Ovary (tissue), 9 donors: ENCODE data around the gene MOBP. TPM values are rescaled to one million over a fixed set of nuclear protein-coding genes. Genes with fewer than 3 reads are reported as not detected.

Experiments
- DNase-seq, 5 donors: peaks; one replicate each; pipeline ENCODE4 v3.0.0-alpha.2; 2019 to 2020
- H3K27ac ChIP-seq, 2 donors: fragments of 200-600 bp; one replicate each; pipeline versions ENCODE4 v1.5.1 to v1.8.0; 2019 to 2022
- H3K27me3 ChIP-seq: fragments of 200-600 bp; one replicate; pipeline ENCODE4 v1.8.0; 2022
- H3K36me3 ChIP-seq: fragments of 200-600 bp; sonication (generic); one replicate; pipeline ENCODE4 v1.5.1; 2019
- H3K4me1 ChIP-seq: one replicate; pipeline ENCODE4 v1.8.1; 2013; ENCODE audit warnings: mild to moderate bottlenecking, moderate library complexity; ENCODE audit not compliant: insufficient read depth
- H3K4me3 ChIP-seq: fragments of 200-600 bp; sonication (generic); one replicate; pipeline ENCODE4 v1.5.1; 2017
- H3K9me3 ChIP-seq, 2 donors: fragments of 200-600 bp in 1 of 2; sonication (generic) in 1 of 2; one replicate each; pipeline versions ENCODE4 v1.5.1 to v1.8.1; 2013 to 2019; ENCODE audit warnings: mild to moderate bottlenecking in 1 of 2, moderate library complexity in 1 of 2
- EP300 ChIP-seq: sonication (generic); formaldehyde crosslinking; IDR thresholded peaks from one replicate; pipeline ENCODE4 v1.6.1; 2017; ENCODE audit warnings: antibody characterized with exemption
- POLR2A ChIP-seq: fragments of 450-650 bp; IDR thresholded peaks from one replicate; pipeline ENCODE4 v1.6.1; 2017; ENCODE audit warnings: antibody characterized with exemption, mild to moderate bottlenecking, moderate library complexity
- WGBS, 3 donors: extraction: QIAGEN DNeasy Blood & Tissue Kit in 1 of 3; methylation state at CpG; one replicate each; pipeline versions ENCODE4 v1.1.5 to v1.1.7; 2013 to 2017; 5-methylcytosine and 5-hydroxymethylcytosine counted together
- intact Hi-C, 4 donors: fragments of 100-400 bp; cut with DNase I; formaldehyde crosslinking; loops; one replicate each; pipeline versions ENCODE4 v1.11.0 to v1.15.1; 2022 to 2023
- polyA plus RNA-seq, 2 donors: library from polyadenylated mRNA; stranded (reverse); fragments of 200-250 nt in 1 of 2; fragments of 350-450 nt in 1 of 2; fragmentation: Illumina TruSeq in 1 of 2; extraction: RNeasy Lipid Tissue Mini Kit (QIAGEN cat#74804) in 1 of 2; gene quantifications; one replicate each; pipeline ENCODE4 v1.2.3, GENCODE V29; 2013 to 2014
- total RNA-seq, 7 donors: library from RNA; depleted of rRNA in 2 of 7; stranded (reverse); fragments of >200 nt in 2 of 7; fragmentation: NEBNext Ultra II Directional in 3 of 7; extraction: Animal tissue kit (Norgen Biotek cat#: 25700) in 3 of 7; gene quantifications; one replicate each; pipeline versions ENCODE4 v1.1.0 to v1.2.4, GENCODE V29; 2016 to 2023
- TF ChIP-seq, protein P1 (sequence below), 3 donors: fragments of 450-650 bp in 2 of 3; fragments of 200-600 bp in 1 of 3; IDR thresholded peaks; one replicate each; pipeline versions ENCODE4 v1.5.1 to v1.8.0; 2016 to 2022; ENCODE audit warnings: antibody characterized with exemption in 3 of 3, mild to moderate bottlenecking in 1 of 3
- donor health status: DM: no; HTN: no; CAD: no; lungs with moderate emphysema.
- donor health status: DM: no; HTN: no; CAD: no.
- donor health status: Bipolar disorder and iron deficiency.
- donor health status: DM: yes; HTN: yes; CAD: no.
- donor health status: DM: no; HTN: no; CAD: no.
- donor health status: DM: yes; HTN: yes; CAD: no.

The MOBP gene
- total and polyA plus RNA-seq, 9 donors, result 0.07 to 1.0 (median 0.23) TPM; not detected in 1

DNA sequence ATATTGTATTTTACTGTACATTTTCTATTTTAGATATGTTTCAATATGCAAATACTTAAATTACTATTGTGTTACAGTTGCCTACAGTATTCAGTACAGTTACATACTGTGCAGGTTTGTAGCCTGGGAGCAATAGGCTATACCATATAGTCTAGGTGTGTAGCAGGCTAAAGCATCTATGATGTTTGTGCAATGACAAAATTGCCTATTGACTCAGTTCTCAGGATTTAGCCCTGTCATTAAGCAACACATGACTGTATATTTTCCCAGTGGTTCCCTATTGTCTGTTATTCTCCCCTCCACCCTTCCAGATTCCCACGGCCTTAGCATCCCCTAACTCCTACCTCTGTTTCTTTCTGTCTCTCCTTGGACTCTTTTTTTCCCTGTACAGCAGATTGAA lies 10.7 kb downstream of the MOBP start:
- H3K4me1 ChIP-seq, result no peaks in the 10 kb centered on the region
- H3K27me3 ChIP-seq, result no peaks in the 10 kb centered on the region
- no peaks in the 10 kb centered on the region for H3K36me3 ChIP-seq
- 85 to 98% (median 95%) methylated on average over 1 of the region's 1 CpG for WGBS, 3 donors
- no peak for DNase-seq
- TF ChIP-seq EP300 (no peak), POLR2A (no peak)
- TF ChIP-seq, protein P1, sequence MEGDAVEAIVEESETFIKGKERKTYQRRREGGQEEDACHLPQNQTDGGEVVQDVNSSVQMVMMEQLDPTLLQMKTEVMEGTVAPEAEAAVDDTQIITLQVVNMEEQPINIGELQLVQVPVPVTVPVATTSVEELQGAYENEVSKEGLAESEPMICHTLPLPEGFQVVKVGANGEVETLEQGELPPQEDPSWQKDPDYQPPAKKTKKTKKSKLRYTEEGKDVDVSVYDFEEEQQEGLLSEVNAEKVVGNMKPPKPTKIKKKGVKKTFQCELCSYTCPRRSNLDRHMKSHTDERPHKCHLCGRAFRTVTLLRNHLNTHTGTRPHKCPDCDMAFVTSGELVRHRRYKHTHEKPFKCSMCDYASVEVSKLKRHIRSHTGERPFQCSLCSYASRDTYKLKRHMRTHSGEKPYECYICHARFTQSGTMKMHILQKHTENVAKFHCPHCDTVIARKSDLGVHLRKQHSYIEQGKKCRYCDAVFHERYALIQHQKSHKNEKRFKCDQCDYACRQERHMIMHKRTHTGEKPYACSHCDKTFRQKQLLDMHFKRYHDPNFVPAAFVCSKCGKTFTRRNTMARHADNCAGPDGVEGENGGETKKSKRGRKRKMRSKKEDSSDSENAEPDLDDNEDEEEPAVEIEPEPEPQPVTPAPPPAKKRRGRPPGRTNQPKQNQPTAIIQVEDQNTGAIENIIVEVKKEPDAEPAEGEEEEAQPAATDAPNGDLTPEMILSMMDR (IDR thresholded peaks at IDR 0.05), result no peak
- peaks cover 0 to 3% of the 10 kb centered on the region in 2 donors for H3K9me3 ChIP-seq
- H3K27ac ChIP-seq, result no peak overlapping the region
- H3K4me3 ChIP-seq, result no peak overlapping the region
- intact Hi-C loops, result no loop called here

DNA sequence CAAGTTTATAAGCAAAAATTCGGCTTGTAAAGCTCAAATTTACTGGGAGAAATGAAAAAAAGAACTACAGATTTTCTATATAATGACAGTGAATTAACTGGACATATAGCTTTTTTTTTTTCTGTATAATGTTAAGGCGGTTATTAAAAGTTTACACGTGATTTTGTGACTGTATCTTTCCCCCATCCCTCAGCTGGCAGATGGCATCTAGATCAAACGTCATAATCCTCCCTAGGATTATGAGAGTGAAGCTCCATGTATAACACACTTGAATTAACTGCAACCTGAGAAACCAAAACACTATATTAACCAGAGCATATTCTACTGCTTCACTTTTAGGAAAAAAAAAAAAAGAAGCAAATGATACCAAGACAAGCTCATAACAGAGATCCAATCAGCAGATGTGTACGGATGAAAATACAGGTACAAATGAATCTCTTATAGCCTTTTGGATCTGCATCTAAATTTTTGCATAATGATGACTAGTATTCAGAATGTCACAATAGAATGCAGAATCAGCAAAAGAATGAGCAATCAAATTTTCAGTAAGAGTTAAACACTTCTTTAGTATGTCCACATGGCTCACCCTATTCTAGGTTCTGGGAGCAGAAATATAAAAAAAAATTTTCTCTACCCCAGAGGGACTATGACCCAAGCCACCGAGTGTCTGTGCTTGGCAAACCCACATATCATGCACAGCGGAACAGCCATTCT lies 12.4 kb downstream of the MOBP start:
- Histone ChIP-seq H3K36me3 (no peaks in the 10 kb centered on the region), H3K4me3 (no peak overlapping the region), H3K27ac (no peak overlapping the region), H3K4me1 (no peaks in the 10 kb centered on the region), H3K9me3 (peaks cover 0 to 3% of the 10 kb centered on the region in 2 donors), H3K27me3 (no peaks in the 10 kb centered on the region)
- intact Hi-C loops, result no loop called here
- TF ChIP-seq POLR2A, result no peak
- no peak for TF ChIP-seq EP300
- TF ChIP-seq, protein P1 (IDR thresholded peaks at IDR 0.05), result no peak
- no peak for DNase-seq
- 70 to 77% (median 73%) methylated on average over 7 of the region's 7 CpGs for WGBS, 3 donors

DNA sequence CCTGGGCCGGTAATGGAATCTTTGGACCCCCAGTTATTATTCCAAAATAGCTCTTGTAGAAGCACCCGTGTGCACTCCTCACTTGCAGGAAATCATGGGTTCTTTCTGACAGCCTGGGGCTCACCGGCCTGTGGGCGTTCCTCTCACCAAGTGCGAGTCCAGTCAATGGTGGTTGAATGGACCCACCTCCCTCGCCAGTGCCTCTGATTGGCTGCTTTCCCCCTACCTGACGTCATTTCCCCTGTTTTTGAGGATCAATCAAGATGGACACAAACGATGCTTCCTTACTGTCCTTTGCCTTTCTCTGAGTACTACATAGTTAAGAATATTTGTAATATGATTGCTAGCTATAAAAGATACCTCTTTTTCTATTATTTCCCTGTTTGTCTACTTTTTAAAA lies 18.1 kb downstream of the MOBP start:
- 77 to 90% (median 88%) methylated on average over 8 of the region's 8 CpGs for WGBS, 3 donors

DNA sequence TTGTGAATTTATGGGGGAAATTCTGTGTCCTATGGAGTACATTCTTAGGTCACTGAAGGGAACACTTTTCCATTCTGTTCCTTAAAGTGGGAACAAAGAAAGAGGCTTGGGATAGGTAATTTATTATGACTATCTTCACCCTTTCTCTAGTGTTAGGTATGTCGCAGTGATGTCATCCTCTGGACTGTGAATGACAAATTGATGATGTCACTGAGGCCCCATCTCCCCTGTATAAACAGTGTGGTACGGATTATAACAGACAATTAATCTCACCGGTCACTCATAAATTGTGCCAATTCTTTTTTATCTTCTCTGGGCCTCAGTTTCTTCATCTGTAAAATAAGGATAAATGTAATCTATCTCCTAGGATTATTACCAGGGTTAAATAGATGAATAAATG lies 23.5 kb downstream of the MOBP start:
- intact Hi-C loops, result loop anchor here in 1 of 4 donors (10.0 kb wide), 1 partner anchor 76 kb away; no protein-coding TSS in a partner anchor

More for the DNA sequence above, 18.1 kb downstream of the MOBP start:
- Histone ChIP-seq H3K4me1 (no peaks in the 10 kb centered on the region), H3K27me3 (no peaks in the 10 kb centered on the region), H3K36me3 (no peaks in the 10 kb centered on the region), H3K4me3 (no peak overlapping the region), H3K27ac (no peak overlapping the region), H3K9me3 (no peaks in the 10 kb centered on the region)
- DNase-seq, result no peak
- intact Hi-C loops, result no loop called here
- TF ChIP-seq, protein P1 (IDR thresholded peaks at IDR 0.05), result no peak
- TF ChIP-seq EP300, result no peak
- TF ChIP-seq POLR2A, result no peak

More for the DNA sequence above, 23.5 kb downstream of the MOBP start:
- no peaks in the 10 kb centered on the region for H3K4me1 ChIP-seq
- TF ChIP-seq EP300 (no peak), POLR2A (no peak)
- TF ChIP-seq, protein P1 (IDR thresholded peaks at IDR 0.05), result no peak
- no peaks in the 10 kb centered on the region for H3K9me3 ChIP-seq
- no peak overlapping the region for H3K27ac ChIP-seq
- H3K4me3 ChIP-seq, result no peak overlapping the region
- H3K27me3 ChIP-seq, result no peaks in the 10 kb centered on the region
- DNase-seq, result no peak
- 69 to 89% (median 83%) methylated on average over 3 of the region's 3 CpGs for WGBS, 3 donors
- H3K36me3 ChIP-seq, result no peaks in the 10 kb centered on the region
